Fibroblast of upper back skin (primary cell): ENCODE measurements around the gene ETS2.
A peak's percentile ranks its signal among the peaks of the same experiment; 100 is the strongest.
"Not testable (repeated sequence)": the region's sequence is repeated elsewhere in the genome, so short reads cannot be mapped to it uniquely, and the experiment has no call there.

Experiments
- DNase-seq: peaks from one replicate; pipeline ENCODE4 v3.0.0-alpha.2; 2013

ETS2 gene

DNA sequence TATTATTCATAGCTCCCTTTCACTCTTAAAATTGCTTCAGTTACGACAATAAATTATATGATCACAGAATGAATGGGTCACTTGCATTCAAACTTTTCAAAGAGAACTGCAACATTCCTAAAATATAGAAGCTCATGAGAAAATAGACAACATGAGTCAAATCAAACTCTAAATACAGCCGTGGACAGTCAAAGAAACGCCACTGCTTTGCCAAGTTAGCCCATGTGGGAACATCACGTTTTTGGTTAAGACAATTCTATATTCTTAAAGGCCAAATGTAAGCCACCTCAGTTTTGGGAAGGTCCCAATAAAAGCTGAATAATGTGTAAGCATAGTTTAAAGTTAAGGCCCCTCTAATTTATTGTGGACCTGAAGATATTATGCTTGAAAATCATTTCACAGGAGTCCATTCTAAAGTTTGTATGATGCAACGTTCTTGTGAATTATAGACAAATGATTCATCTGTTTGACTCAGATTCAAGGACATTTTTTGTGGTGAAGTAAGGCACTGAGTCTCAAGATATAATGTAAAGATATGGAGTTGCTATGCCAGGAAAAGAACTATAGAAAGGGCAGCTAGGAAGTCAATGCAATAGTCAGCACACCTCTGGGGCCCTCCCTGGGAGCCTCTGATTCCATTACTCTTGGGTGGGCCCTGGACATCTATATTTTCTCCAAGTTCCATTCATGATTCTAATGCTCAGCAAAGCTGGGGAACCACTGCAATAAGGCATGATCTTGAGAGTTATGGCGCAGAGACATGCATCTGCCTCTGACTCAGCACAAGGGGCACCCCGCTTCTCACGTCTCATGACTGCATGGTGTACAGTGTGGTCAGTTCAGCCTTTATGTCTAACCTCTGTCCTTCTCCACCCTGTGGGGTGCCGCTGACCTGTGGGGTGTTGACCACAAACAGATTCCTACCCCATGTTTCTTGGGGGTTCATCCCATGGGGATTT, 33.9 kb downstream of the ETS2 start:
- peak; percentile 98 for DNase-seq

DNA sequence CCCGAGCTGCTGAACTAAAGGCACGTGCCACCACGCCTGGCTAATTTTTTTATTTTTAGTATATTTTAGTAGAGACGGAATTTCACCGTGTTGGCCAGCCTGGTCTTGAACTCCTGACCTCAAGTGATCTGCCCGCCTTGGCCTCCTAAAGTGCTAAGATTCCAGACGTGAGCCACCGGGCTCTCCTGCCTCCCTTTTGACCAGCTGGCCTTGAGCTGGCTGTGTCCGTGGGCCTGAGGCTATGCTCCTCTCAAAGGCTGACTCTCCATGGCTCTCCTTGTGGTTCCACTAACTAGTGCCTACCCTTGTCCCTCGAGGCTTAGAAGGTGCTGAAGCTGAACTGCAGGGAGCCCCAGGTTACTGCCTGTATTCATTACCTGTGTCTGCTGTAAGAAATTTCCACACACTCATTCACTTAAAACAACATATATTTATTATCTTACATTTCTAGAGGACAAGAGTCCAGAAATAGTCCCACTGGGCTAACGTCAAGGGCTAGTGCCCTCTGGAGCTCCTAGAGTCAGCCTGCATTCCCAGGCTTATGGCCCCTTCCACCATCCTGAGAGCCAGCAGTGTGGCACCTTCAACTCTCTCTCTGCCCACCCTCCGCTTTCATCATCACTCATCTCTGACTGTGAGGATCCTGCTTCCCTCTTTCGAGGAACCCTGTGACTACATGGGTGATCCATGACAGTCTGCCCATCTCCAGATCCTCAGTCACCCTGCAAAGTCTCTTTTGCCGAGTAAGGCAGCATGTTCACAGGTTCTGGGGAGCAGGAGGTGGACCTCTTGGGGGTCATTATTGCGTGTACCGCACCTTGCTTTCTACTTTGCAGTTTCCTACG, 34.9 kb downstream of the ETS2 start:
- no peak for DNase-seq

DNA sequence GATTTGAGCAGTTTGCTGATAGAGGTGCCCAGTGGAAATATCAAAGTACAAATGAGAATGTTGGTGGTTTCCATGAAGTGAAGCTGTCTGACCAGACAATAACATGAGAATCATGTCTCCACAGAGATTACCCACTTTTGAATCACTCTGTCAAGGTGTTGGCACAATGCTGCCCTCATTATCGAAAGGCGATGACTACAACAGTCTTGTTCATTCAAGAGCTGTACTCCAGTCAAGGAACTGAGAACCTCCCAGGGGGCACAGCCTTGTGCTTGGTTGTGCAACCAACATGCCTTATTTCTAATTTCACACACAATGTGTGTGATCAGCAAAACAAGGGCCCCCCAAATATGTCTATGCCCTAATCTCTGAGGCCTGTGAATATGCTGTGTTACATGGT, 35.7 kb downstream of the ETS2 start:
- no peak for DNase-seq

- no peak for DNase-seq
Observed at GRCh38 chr21:38842079-38842478, 36.4 kb downstream of the ETS2 start.

GRCh38 chr21:38843379-38843778, 37.6 kb downstream of the ETS2 start:
- DNase-seq: no peak

DNA sequence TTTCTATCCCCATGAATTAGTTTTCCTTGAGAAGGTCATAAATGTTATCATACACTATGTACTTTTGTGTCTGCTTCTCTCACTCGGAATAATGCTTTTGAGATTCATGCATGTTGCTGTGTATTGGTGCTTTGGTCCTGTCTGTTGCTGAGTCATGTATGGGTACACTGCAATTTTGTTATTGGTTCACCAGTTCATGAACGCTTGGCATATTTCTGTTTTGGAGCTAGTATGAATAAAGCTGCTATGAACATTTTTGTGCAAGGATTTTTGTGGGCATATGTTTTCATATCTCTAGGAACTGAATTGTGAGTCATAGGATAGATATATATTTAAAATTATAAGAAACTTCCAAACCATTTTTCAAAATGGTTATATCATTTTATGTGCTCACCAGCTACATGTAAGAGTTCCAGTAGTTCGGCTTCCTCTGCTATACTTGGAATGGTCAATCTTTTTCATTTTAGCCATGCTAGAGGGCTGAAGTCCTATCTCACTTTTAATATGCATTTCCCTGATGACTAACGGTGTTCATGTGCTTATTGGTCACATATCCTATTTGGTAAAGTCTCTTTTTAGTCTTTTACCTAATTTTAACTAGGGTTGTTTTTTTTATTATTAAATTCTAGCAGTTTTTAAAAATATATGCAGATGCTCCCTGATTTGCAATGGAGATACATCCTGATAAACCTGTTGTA, 38.2 kb downstream of the ETS2 start:
- DNase-seq: peak; percentile 92

DNA sequence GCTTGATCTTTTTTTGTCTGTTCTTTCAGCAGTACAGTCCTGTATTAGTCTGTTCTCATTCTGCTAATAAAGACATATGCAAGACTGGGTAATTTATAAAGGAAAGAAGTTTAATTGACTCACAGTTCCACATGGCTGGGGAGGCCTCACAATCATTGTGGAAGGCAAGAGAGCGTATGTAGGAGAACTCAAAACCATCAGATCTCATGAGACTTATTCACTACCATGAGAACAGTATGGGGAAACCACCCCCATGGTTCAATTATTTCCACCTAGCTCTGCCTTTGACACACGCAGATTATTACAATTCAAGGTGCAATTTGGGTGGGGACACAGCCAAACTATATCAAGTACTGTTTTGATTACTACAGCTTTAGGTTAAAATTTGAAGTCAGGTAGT, 39.6 kb downstream of the ETS2 start:
- DNase-seq: not testable (repeated sequence)

DNA sequence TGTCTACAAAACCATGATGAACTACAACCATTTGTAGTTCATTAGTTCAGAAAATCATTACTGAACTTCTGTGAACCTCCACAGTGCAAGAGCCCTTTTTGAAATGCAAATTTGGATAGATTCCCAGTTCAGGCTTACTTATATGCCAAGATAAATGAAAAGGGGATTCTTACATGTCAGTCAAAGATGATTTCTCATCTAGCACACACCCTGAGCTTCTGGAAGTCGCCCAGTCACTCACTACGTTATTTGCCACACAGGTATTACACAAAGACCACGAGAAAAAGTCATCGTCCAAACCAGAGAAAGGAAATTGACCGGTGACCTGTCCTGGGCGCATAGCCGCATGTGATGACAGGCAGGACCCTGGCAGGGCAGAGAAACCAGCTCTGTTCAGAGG, 41.8 kb downstream of the ETS2 start:
- peak; percentile 80 for DNase-seq

DNA sequence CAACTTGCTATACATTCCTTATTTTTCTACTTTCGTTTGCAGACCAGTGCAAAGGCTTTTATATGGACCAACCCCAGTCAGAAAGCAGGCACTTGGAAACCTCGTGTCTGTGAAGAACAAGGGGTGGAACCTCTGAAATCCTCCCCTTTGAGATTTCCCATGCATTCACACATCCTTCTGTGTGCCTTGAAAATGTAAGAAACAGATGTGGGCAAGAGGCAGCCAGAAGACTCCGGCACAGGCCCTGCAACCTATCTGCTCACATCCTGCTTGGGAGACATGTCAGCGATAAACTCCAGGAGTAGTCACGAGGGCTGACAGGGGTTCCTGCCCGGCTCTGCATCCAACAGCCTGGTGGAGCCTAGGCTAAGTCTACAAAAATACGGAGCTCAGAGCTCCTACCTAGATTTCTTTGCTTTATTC, 42.5 kb downstream of the ETS2 start:
- peak; percentile 67 for DNase-seq

GRCh38 chr21:38849776-38850175, 44.0 kb downstream of the ETS2 start:
- no peak for DNase-seq

- DNase-seq: no peak
Observed at GRCh38 chr21:38850277-38850951, 44.7 kb downstream of the ETS2 start.

DNA sequence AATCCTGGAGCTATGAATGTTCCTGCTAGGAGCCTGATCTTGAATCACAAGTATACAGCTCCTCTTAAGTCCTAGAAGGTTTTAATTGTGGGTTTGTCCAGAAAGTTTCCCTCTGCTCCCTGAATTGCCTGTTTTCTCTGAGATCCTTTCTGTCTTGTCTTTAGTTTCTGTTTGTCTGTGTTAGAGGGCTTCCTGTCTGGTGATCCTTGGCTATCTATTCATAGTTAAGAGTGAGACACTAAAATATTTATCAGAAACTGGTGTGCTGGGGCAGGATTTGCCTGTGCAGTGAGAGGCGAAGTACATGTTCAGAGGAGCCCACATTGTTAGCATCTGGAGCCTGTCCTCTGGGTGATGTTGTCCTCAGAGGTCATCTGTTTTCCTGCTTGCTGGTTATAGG, 45.4 kb downstream of the ETS2 start:
- no peak for DNase-seq

- no peak for DNase-seq
Observed at GRCh38 chr21:38852278-38852677, 46.5 kb downstream of the ETS2 start.

GRCh38 chr21:38852708-38853107, 47.0 kb downstream of the ETS2 start:
- no peak for DNase-seq

GRCh38 chr21:38853421-38853919, 47.7 kb downstream of the ETS2 start:
- DNase-seq: peak; percentile 90

- DNase-seq: no peak
Observed at GRCh38 chr21:38857152-38857825, 51.6 kb downstream of the ETS2 start.

DNA sequence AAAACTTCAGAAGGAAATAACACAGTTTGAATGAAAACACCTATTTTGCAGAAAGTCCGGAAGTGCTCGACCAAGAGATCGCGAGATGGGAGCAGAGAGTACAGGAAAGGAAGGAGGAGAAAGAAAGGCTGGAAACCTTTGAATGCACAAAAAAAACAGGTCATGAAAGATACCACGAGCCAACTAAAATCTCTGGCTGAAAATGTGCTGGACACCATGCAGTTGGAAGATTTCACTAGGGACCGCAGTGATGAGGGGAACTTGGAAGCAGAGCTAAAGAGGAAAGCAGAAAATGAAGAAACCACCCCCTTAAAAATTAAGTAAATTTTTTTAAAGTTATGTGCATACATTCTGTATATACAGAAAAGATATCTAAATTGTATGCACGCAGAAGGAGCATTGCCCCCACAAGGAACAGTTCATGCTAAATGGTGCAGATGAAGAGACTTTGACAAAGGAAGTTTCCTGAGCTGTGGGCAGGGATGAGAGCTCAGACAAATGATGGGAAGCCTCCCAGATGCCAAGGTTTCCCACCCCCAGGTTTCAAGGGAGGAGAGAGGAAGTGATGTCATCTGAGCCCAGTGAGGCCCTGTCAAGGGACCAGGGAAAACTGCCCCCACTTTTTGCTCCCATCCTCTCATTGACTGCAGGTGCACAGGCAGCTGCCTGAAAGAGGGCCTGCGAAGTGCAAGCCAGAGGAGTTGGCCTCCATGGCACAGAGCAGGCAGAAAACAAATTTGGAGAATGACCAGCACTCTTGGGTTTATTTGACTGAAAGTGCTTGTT, 52.5 kb downstream of the ETS2 start:
- no peak for DNase-seq

DNA sequence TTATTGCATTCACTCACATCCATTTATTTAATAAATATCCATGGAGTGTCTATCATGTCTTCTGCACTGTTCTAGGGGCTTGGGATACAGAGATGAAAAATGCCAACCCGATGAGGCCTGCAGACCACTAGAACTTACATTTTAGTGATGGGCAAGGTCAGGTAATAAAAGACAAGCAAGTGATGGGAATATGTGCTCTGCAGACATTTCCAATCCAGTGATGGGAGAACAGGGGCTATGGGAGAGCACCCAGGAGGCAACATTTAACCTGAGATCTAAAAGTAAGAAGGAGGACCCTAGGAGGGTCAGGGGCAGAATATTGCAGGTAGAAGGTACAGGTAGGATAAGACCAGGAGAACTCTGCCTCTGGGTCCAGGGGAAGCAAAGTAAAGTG, 53.1 kb downstream of the ETS2 start:
- DNase-seq: no peak

GRCh38 chr21:38859852-38860251, 54.1 kb downstream of the ETS2 start:
- no peak for DNase-seq

GRCh38 chr21:38861056-38861455, 55.3 kb downstream of the ETS2 start:
- DNase-seq: peak; percentile 34
